Loucy (cell line): ENCODE measurements around the gene SCAMP4.

ENCODE experiments used
- CTCF ChIP-seq: fragments of 200-600 bp; sonication (generic); conservative IDR thresholded peaks from 2 replicates; pipeline ENCODE4 v1.5.1; 2014; ENCODE audit warnings: mild to moderate bottlenecking, antibody characterized with exemption, low read length
- EZH2phosphoT487 ChIP-seq: fragments of 200-600 bp; IDR thresholded peaks from 2 replicates; pipeline ENCODE4 v1.6.1; 2018; ENCODE audit warnings: antibody characterized with exemption, mild to moderate bottlenecking, moderate library complexity, borderline replicate concordance

GRCh38 chr19:1944088-1944915 lies 39.1 kb downstream of the SCAMP4 start:
- TF ChIP-seq CTCF (no peak), EZH2phosphoT487 (no peak)
